Endodermal cell (in vitro differentiated cells): Measurements from ENCODE around the gene ATF3. TPM values are rescaled to one million over a fixed set of nuclear protein-coding genes. Genes with fewer than 3 reads are reported as not detected.
"Not testable (repeated sequence)": the region's sequence is repeated elsewhere in the genome, so short reads cannot be mapped to it uniquely, and the experiment has no call there.

ENCODE experiments used
- DNase-seq: peaks from one replicate; pipeline ENCODE4 v3.0.0-alpha.2; 2017
- H3K27ac ChIP-seq: 2 replicates; pipeline ENCODE4 v1.5.1; 2013; ENCODE audit warnings: mild to moderate bottlenecking, low read depth, low read length, moderate library complexity
- H3K27me3 ChIP-seq: 2 replicates; pipeline ENCODE4 v1.6.1; 2013; ENCODE audit warnings: mild to moderate bottlenecking, low read length, moderate library complexity; ENCODE audit not compliant: insufficient read depth, control insufficient read depth, poor library complexity, severe bottlenecking
- H3K36me3 ChIP-seq: 2 replicates; pipeline ENCODE4 v1.7.0; 2013; ENCODE audit warnings: mild to moderate bottlenecking, low read length, moderate library complexity; ENCODE audit not compliant: control insufficient read depth, insufficient read depth
- H3K4me1 ChIP-seq: one replicate; pipeline ENCODE4 v1.7.0; 2013; ENCODE audit warnings: low read length; ENCODE audit not compliant: control insufficient read depth, insufficient read depth
- H3K4me3 ChIP-seq: 2 replicates; pipeline ENCODE4 v1.5.1; 2013; ENCODE audit warnings: mild to moderate bottlenecking, low read length, moderate library complexity
- H3K9ac ChIP-seq: 2 replicates; pipeline ENCODE4 v1.6.1; 2013; ENCODE audit warnings: mild to moderate bottlenecking, low read length, moderate library complexity; ENCODE audit not compliant: poor library complexity, severe bottlenecking; ENCODE audit errors: extremely low read depth
- H3K9me3 ChIP-seq: 2 replicates; pipeline ENCODE4 v1.6.1; 2013; ENCODE audit warnings: mild to moderate bottlenecking, low read length, moderate library complexity; ENCODE audit not compliant: control insufficient read depth
- H3K27ac Mint-ChIP-seq: 2 replicates; pipeline ENCODE4 v1.8.0; 2020; ENCODE audit warnings: mixed read lengths
- H3K27me3 Mint-ChIP-seq: 2 replicates; pipeline ENCODE4 v1.8.0; 2021; ENCODE audit warnings: mild to moderate bottlenecking, mixed read lengths; ENCODE audit not compliant: insufficient read depth
- H3K36me3 Mint-ChIP-seq: 2 replicates; pipeline ENCODE4 v1.8.0; 2020; ENCODE audit warnings: low read depth, mixed read lengths
- H3K4me1 Mint-ChIP-seq: 2 replicates; pipeline ENCODE4 v1.8.0; 2020; ENCODE audit warnings: mixed read lengths
- H3K4me3 Mint-ChIP-seq: 2 replicates; pipeline ENCODE4 v1.8.0; 2020; ENCODE audit warnings: mild to moderate bottlenecking, moderate library complexity, mixed read lengths
- H3K9me3 Mint-ChIP-seq: 2 replicates; pipeline ENCODE4 v1.8.0; 2020; ENCODE audit warnings: mild to moderate bottlenecking, mixed read lengths
- CTCF ChIP-seq: fragments of 200-600 bp; sonication (generic); conservative IDR thresholded peaks from 2 replicates; pipeline ENCODE4 v1.5.0; 2021; ENCODE audit warnings: antibody characterized with exemption, mild to moderate bottlenecking
- WGBS, 2 experiments: methylation state at CpG; one replicate each; pipeline versions ENCODE4 v1.1.5 to v1.1.7; 2013; ENCODE audit warnings: missing lambda C conversion rate in 2 of 2, mixed read lengths in 1 of 2; ENCODE audit not compliant: insufficient coverage in 1 of 2, insufficient read length in 1 of 2; 5-methylcytosine and 5-hydroxymethylcytosine counted together
- total RNA-seq, 2 donors: library from RNA; stranded (reverse); fragmentation: NEBNext Ultra II Directional in 1 of 2; extraction: Animal tissue kit (Norgen Biotek cat#: 25700) in 1 of 2; gene quantifications; 2 replicates in 1 of 2; 3 replicates in 1 of 2; pipeline ENCODE4 v1.2.1, GENCODE V29; 2021

The ATF3 gene
- total RNA-seq, 2 donors from 2014 or later, result 12.6 to 24.0 TPM

GRCh38 chr1:212658250-212658649 is 49.7 kb downstream of the ATF3 start:
- WGBS, 2 experiments, result 64 to 83% methylated on average over 1 to 7 of the region's 7 CpGs
- peaks cover 34% of the 10 kb centered on the region for H3K27me3 Mint-ChIP-seq
- not testable (repeated sequence) for H3K9ac ChIP-seq, H3K4me1 Mint-ChIP-seq, H3K4me3 Mint-ChIP-seq, H3K27ac ChIP-seq, H3K36me3 Mint-ChIP-seq, H3K4me1 ChIP-seq, DNase-seq, H3K36me3 ChIP-seq, H3K4me3 ChIP-seq, H3K27me3 ChIP-seq, H3K9me3 ChIP-seq
- peak overlapping the region; percentile 61 for H3K27ac Mint-ChIP-seq
- H3K9me3 Mint-ChIP-seq, result peaks cover 23% of the 10 kb centered on the region
- TF ChIP-seq CTCF, result peak; percentile 32

- no peak for DNase-seq
Measured at GRCh38 chr1:212664409-212665199, 56.0 kb downstream of the ATF3 start.

More at GRCh38 chr1:212664409-212665199, 56.0 kb downstream of the ATF3 start:
- WGBS, 2 experiments, result 74 to 83% methylated on average over 10 to 11 of the region's 11 CpGs
- no peak overlapping the region for H3K4me3 ChIP-seq
- Mint-ChIP-seq H3K9me3 (peaks cover 6% of the 10 kb centered on the region), H3K4me3 (no peak overlapping the region), H3K36me3 (no peaks in the 10 kb centered on the region), H3K27me3 (peaks cover 31% of the 10 kb centered on the region), H3K27ac (no peak overlapping the region), H3K4me1 (peaks cover 30% of the 10 kb centered on the region)
- no peaks in the 10 kb centered on the region for H3K27me3 ChIP-seq
- TF ChIP-seq CTCF, result no peak
- no peak overlapping the region for H3K9ac ChIP-seq
- no peaks in the 10 kb centered on the region for H3K9me3 ChIP-seq
- H3K36me3 ChIP-seq, result no peaks in the 10 kb centered on the region
- H3K27ac ChIP-seq, result no peak overlapping the region
- peaks cover 21% of the 10 kb centered on the region for H3K4me1 ChIP-seq
